Loucy (cell line): Measurements from ENCODE around the gene PDIK1L.
"Not testable (repeated sequence)": the region's sequence is repeated elsewhere in the genome, so short reads cannot be mapped to it uniquely, and the experiment has no call there.

Experiments used
- H2AFZ ChIP-seq: fragments of 200-600 bp; sonication (generic); 2 replicates; pipeline ENCODE4 v1.6.0; 2016; ENCODE audit warnings: antibody characterized with exemption, mild to moderate bottlenecking, low read length, moderate library complexity
- H3F3A ChIP-seq: fragments of 200-600 bp; 2 replicates; pipeline ENCODE4 v1.6.0; 2016; ENCODE audit warnings: antibody characterized with exemption, low read depth, mild to moderate bottlenecking
- H3K27me3 ChIP-seq: fragments of 200-600 bp; sonication (generic); 2 replicates; pipeline ENCODE4 v1.6.1; 2014; ENCODE audit warnings: low read length, mild to moderate bottlenecking; ENCODE audit not compliant: insufficient read depth, poor library complexity, severe bottlenecking
- H3K36me3 ChIP-seq: fragments of 200-600 bp; sonication (generic); 2 replicates; pipeline ENCODE4 v1.6.1; 2016; ENCODE audit warnings: low read length; ENCODE audit not compliant: insufficient read depth
- H3K4me1 ChIP-seq: fragments of 200-600 bp; sonication (generic); 2 replicates; pipeline ENCODE4 v1.5.1; 2014; ENCODE audit warnings: low read length, mild to moderate bottlenecking; ENCODE audit not compliant: insufficient read depth, poor library complexity, severe bottlenecking
- H3K4me2 ChIP-seq: fragments of 200-600 bp; sonication (generic); 2 replicates; pipeline ENCODE4 v1.6.0; 2014; ENCODE audit warnings: antibody characterized with exemption, low read length, low read depth, mild to moderate bottlenecking; ENCODE audit not compliant: poor library complexity, severe bottlenecking
- H3K4me3 ChIP-seq: fragments of 200-600 bp; sonication (generic); 2 replicates; pipeline ENCODE4 v1.5.1; 2014; ENCODE audit warnings: low read length, mild to moderate bottlenecking, mixed read lengths; ENCODE audit not compliant: poor library complexity, severe bottlenecking
- H3K79me2 ChIP-seq: fragments of 200-600 bp; sonication (generic); 2 replicates; pipeline ENCODE4 v1.6.1; 2014; ENCODE audit warnings: low read length; ENCODE audit not compliant: insufficient read depth
- H3K9ac ChIP-seq: fragments of 200-600 bp; sonication (generic); 2 replicates; pipeline ENCODE4 v1.6.0; 2014; ENCODE audit warnings: mild to moderate bottlenecking, low read depth, low read length, moderate library complexity; ENCODE audit not compliant: poor library complexity, severe bottlenecking
- H3K9me2 ChIP-seq: fragments of 200-600 bp; sonication (generic); replicated peaks from 2 replicates; pipeline ENCODE4 v1.6.1; 2016; ENCODE audit warnings: low read depth, low read length, mixed read lengths
- H3K9me3 ChIP-seq: fragments of 200-600 bp; sonication (generic); 2 replicates; pipeline ENCODE4 v1.6.1; 2014; ENCODE audit warnings: mild to moderate bottlenecking, antibody characterized with exemption, low read length, low read depth; ENCODE audit not compliant: insufficient read depth
- H4K20me1 ChIP-seq: fragments of 200-600 bp; sonication (generic); 2 replicates; pipeline ENCODE4 v1.6.0; 2014; ENCODE audit warnings: antibody characterized with exemption, low read length, mild to moderate bottlenecking; ENCODE audit not compliant: insufficient read depth, poor library complexity, severe bottlenecking
- CTCF ChIP-seq: fragments of 200-600 bp; sonication (generic); conservative IDR thresholded peaks from 2 replicates; pipeline ENCODE4 v1.5.1; 2014; ENCODE audit warnings: mild to moderate bottlenecking, antibody characterized with exemption, low read length
- EZH2phosphoT487 ChIP-seq: fragments of 200-600 bp; IDR thresholded peaks from 2 replicates; pipeline ENCODE4 v1.6.1; 2018; ENCODE audit warnings: antibody characterized with exemption, mild to moderate bottlenecking, moderate library complexity, borderline replicate concordance

Gene PDIK1L

GRCh38 chr1:26089125-26089524 lies 22.5 kb upstream of the PDIK1L start:
- Histone ChIP-seq H3K9ac (no peak overlapping the region), H3K36me3 (no peaks in the 10 kb centered on the region), H3K4me2 (no peak overlapping the region), H3K79me2 (no peaks in the 10 kb centered on the region), H3K4me3 (no peak overlapping the region), H3K9me2 (no peaks in the 10 kb centered on the region), H2AFZ (no peak overlapping the region), H4K20me1 (no peaks in the 10 kb centered on the region), H3K9me3 (no peaks in the 10 kb centered on the region), H3F3A (no peaks in the 10 kb centered on the region), H3K27me3 (no peaks in the 10 kb centered on the region), H3K4me1 (no peaks in the 10 kb centered on the region)
- TF ChIP-seq CTCF (no peak), EZH2phosphoT487 (no peak)

GRCh38 chr1:26090893-26091292 lies 20.7 kb upstream of the PDIK1L start:
- no peaks in the 10 kb centered on the region for H3K79me2 ChIP-seq
- H3K4me3 ChIP-seq, result no peak overlapping the region
- TF ChIP-seq EZH2phosphoT487, result no peak
- no peaks in the 10 kb centered on the region for H3K4me1 ChIP-seq
- no peaks in the 10 kb centered on the region for H3K9me3 ChIP-seq
- no peak overlapping the region for H3K9ac ChIP-seq
- H3K36me3 ChIP-seq, result no peaks in the 10 kb centered on the region
- H3K27me3 ChIP-seq, result no peaks in the 10 kb centered on the region
- no peak overlapping the region for H3K4me2 ChIP-seq
- no peaks in the 10 kb centered on the region for H4K20me1 ChIP-seq
- no peak overlapping the region for H2AFZ ChIP-seq
- H3K9me2 ChIP-seq, result no peaks in the 10 kb centered on the region
- H3F3A ChIP-seq, result no peaks in the 10 kb centered on the region

- H3K36me3 ChIP-seq, result no peaks in the 10 kb centered on the region
- no peaks in the 10 kb centered on the region for H3K9me2 ChIP-seq
- no peaks in the 10 kb centered on the region for H3K79me2 ChIP-seq
- no peak overlapping the region for H3K4me2 ChIP-seq
- H3K4me3 ChIP-seq, result no peak overlapping the region
- H3K9ac ChIP-seq, result no peak overlapping the region
- no peaks in the 10 kb centered on the region for H3K27me3 ChIP-seq
- peaks cover 2% of the 10 kb centered on the region for H3K4me1 ChIP-seq
- H3K9me3 ChIP-seq, result no peaks in the 10 kb centered on the region
- H3F3A ChIP-seq, result no peaks in the 10 kb centered on the region
- no peaks in the 10 kb centered on the region for H4K20me1 ChIP-seq
- no peak overlapping the region for H2AFZ ChIP-seq
- TF ChIP-seq CTCF, result no peak
- TF ChIP-seq EZH2phosphoT487, result no peak
Measured at GRCh38 chr1:26092422-26092821, 19.2 kb upstream of the PDIK1L start.

- not testable (repeated sequence) for H3K9ac ChIP-seq, H3F3A ChIP-seq, H3K9me2 ChIP-seq, H3K4me3 ChIP-seq, H4K20me1 ChIP-seq, H3K9me3 ChIP-seq, H3K79me2 ChIP-seq, H2AFZ ChIP-seq, H3K4me2 ChIP-seq, H3K27me3 ChIP-seq, H3K4me1 ChIP-seq, H3K36me3 ChIP-seq
Measured at GRCh38 chr1:26093569-26093968, 18.1 kb upstream of the PDIK1L start.
